HG03108 (cell line): Measurements from ENCODE around the gene DOCK4.
"Not testable (repeated sequence)": the region's sequence is repeated elsewhere in the genome, so short reads cannot be mapped to it uniquely, and the experiment has no call there.

Experiments
- ATAC-seq: cut with Tn5 transposase; IDR thresholded peaks from one replicate; pipeline ENCODE4 v1.9.1; 2021; ENCODE audit warnings: moderate library complexity; ENCODE audit not compliant: unreplicated experiment

DOCK4 gene

GRCh38 chr7:111919631-111920179 lies 286.5 kb downstream of the DOCK4 start:
- ATAC-seq, result no peak

DNA sequence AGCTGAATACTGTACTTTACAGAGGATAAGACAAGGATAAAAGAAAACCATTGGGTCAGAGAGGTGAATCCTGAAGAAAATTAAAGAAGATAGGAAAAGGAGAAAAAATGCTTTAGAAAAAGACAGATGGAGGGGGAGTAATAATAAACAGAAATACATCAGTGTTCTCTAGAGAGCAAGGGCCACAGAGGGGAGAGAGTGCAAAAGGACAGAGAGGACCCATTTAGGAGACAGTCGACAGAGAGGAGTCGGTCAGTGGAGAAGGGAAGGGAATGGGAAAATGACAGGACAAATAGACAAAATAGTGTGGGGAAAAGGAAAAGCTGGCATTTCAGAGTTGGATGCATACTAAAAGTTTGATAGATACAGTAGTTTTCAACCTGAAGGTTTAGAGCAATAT lies 287.0 kb downstream of the DOCK4 start:
- ATAC-seq, result no peak

DNA sequence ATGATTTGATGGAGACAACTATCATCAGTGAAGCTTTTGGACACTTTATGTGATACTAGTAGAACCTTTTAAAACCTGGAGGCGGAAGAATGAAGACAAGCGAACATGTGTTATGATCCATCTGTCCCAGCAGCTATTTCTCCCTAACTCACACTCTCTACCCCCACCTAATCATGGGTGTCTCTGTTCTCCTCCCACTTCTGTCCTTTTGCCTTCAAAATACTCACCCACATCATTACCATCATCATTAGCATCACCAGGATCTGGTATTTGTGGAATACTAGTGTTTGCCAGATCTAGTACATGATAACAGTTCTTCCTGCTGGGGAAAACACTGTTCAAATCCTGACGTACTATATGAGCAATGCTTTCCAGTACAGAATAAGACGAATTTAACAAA lies 287.7 kb downstream of the DOCK4 start:
- no peak for ATAC-seq

DNA sequence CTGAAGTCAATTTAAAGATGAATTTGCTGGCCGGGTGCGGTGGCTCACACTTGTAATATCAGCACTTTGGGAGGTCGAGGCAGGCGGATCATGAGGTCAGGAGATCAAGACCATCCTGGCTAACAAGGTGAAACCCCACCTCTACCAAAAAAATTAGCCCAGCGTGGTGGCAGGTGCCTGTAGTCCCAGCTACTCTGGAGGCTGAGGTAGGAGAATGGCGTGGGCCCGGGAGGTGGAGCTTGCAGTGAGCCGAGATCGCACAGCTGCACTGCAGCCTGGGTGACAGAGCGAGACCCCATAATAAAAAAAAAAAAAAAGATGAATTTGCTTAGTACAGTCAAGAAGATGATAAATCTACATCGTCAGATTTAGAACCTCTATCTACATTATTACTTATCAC lies 288.8 kb downstream of the DOCK4 start:
- not testable (repeated sequence) for ATAC-seq

DNA sequence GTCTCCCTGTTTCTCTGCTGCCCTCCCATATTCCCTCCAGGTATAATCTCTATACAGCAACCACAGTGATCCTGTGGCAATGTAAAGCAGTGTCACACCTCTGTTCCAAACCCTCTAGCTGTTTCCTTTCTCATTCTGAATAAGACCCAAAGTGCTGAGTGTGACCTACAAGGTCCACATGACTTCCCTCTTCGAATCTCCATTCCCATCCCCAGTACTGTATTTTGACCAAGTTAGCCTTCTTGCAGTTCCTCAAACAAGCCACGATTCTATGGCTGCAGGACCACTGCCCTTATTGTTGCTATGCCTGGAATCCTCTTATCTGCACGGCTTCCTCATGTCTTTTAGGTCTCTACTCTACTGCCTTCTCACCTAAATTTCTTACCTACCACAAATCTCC lies 291.9 kb downstream of the DOCK4 start:
- no peak for ATAC-seq

DNA sequence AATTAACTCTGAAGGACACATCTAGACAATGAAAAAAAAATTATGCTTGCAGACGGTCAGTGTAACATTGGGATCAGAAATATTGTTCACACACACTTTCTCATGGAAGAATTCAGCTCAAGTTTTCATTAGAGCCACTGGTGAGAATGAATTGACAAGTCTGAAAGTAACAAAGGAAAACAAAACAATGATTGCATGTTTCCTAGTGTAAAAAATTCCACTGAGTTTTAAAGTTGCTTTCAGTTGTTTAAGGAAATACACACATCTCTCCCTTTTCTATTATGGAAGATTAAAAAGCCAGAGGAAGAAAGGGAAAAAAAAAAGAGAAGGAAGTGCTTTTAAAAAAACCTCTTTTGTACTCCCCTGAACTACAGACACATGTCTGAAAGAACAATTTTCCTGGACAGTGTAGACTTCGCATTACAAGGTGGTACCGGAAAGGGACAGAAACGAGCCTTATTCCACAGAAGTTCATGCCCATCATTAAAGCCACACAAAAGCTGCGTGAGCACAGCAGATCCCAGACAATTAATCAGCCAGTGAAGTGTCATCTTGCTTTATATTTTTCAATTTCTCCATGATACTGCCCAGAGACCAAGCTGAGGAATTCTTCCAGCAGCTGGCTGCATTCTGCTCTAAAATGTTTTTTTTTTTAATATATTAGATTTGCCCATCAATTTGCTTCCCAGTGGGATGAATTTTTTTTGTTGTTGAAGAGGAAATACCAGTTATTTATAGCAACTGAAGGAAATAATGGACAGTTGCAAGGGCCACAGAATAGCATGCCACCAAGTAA lies 294.8 kb downstream of the DOCK4 start:
- no peak for ATAC-seq

- no peak for ATAC-seq
Measured at GRCh38 chr7:111910656-111911055, 295.5 kb downstream of the DOCK4 start.

GRCh38 chr7:111908673-111909072 lies 297.5 kb downstream of the DOCK4 start:
- ATAC-seq, result not testable (repeated sequence)

DNA sequence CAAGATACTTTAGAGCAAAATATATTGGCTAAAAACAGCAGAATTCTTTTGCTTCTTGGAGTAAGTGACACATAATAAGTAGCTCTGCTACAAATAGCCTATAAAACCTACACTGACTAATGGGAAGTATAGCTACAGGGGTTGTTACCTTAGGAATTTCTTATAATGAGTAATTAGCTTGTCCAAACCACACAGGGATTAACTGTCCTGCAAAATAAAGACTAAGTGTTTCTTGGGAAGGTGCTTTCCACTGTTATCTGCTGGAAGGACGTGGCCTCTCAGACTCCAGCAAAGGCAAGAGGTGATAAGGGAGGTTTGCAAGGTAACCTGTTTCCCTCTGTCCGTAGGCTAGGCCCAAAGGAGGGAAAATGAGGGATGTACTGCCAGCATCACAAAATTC lies 302.4 kb downstream of the DOCK4 start:
- no peak for ATAC-seq

- ATAC-seq, result no peak
Measured at GRCh38 chr7:111903016-111903415, 303.2 kb downstream of the DOCK4 start.

DNA sequence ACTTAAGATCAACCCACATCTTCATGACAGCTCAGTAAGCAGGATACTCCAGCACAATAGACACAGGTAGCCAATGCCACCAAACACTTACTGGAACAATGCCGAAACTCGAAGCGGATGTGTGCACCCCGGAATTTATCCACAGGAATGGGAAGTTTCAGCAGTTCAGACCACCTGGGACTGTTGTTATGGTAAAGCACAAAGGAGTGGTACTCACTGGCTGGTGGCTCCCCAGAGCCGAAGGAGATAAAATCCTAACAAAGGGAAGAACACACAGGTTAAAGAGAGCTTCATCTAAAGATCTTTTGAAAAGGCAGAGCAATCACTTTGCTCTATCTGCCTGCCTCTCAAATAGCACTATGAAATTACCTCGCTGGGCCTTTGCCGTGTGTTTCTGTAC lies 305.9 kb downstream of the DOCK4 start:
- no peak for ATAC-seq

DNA sequence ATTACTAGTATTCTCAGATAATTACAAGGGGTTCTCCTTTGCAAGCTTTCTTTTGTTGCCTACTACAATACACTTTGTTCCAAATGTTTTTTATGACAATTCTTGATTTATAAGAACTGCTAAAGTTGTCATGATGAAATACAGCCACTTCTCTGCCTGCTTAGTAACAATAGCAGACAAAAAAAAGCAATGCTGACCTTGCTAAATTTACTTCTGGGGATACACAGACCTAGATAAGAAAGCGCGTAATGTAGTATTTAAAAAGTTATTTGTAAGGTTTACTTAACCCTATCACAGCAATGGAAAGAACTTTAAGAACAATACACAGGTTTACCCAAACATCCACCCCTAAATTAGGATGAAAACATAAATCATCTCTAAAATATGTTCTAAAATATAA lies 311.1 kb downstream of the DOCK4 start:
- ATAC-seq, result no peak

GRCh38 chr7:111894518-111894917 lies 311.7 kb downstream of the DOCK4 start:
- no peak for ATAC-seq

DNA sequence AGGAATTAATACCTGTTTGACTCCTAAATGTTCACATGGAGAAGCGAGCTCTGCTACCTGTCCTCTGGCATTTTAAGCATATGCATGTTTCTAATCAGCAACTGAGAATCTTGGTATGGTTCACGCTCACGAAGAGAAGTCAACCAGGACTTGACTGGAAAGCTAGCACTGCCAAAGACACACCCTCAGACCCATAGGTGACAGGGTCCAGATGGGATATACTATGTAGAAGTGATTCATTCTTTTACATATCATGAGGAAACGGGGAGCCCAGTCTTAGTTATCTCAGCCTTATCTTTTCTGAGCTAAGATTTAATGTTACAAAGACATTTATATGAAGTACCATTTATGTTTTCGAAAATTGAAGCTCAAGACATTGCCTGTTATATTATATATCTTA lies 313.0 kb downstream of the DOCK4 start:
- no peak for ATAC-seq

DNA sequence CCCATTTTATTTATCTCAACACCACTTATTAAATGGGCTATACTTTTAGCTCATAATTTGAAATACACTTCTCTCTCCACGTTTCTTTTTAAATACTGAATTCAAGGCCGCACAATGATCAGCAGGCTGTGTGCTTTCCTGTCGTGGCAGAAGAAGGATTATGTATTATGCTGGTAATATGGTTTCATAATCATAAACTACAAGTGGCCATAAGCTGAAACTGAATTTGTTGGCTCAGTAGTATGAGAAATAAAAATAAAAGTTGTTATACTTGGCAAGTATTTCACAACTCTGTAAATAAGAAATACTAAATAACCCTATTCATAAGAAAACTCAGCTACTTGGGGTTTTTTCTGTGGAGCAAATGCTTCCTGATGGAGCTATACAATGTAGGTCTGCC lies 313.6 kb downstream of the DOCK4 start:
- no peak for ATAC-seq

DNA sequence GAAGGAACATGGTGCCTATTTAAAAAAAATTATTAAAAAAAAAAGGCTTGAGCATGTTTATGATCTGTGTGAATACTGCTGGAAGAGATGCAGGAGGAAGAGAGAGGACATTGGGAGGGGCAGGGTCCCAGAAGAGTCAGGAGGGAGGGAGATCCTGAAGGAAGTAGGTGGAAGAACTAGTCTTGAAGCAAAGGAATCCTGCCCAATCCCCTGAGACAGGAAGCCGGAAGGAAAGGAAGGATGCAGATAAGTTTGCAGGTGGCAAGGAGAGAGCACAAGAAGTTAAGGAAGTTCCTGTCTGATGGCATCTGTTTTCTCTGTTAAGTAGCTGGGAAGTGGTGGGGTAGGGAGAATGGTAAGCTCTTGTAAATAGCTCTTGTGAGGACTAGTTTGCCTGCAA lies 318.5 kb downstream of the DOCK4 start:
- ATAC-seq, result no peak

- ATAC-seq, result no peak
Measured at GRCh38 chr7:111886233-111886632, 320.0 kb downstream of the DOCK4 start.

DNA sequence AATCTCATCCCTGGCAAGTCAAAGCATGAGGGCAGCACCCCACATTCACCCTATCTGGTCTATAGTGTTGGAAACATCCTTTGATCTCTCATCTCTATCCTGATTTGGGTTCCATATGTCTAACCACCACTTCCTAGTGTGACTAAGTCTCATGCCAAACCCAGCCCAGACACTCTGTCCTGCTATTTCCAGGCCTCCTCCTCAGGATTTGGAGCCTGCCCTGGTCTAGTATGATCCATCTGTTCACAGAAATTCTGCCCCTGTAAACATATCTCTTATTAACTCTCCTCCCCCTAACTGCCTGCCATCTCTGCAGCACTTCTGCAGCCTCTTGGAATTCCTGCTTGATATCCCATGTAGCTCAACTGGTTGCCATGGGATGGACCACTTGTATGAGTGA lies 323.0 kb downstream of the DOCK4 start:
- ATAC-seq, result no peak

DNA sequence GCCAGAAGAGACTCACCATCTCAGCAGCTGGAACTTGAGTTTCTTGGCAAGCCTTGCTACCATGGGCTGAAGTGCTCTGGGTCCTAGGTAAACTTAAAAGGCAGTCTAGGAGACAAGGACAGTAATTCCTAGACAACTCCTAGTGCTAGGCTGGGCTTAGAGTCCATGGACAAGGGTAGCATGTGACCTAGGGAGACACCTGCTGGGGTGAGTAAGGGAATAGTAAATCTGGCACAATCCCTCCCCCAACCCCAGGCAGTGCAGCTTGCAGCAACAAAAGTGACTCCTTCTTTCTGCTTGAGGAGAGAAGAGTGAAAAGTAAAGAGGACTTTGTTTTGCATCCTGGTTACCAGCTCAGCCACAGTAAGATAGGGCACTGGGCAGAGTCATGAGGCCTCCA lies 327.4 kb downstream of the DOCK4 start:
- no peak for ATAC-seq

DNA sequence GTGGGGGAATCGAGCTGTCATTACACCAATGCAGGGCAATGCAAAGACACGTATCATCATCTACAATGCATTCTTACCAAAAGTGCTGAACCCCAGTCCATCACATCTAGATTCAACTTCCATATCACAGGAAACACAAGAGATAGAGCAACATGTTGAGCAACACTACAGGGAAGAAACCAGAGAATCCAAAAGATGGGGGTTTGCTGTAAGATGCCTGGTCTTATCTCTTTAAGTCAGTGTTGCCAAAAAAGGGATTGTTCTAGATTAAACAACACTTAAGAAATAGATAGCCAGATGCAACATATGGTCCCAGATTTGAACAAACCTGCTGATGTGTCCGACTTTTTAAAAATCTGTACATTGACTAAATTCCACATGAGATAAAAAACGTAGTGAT lies 328.3 kb downstream of the DOCK4 start:
- ATAC-seq, result no peak

GRCh38 chr7:111873963-111874690 lies 332.1 kb downstream of the DOCK4 start:
- no peak for ATAC-seq

DNA sequence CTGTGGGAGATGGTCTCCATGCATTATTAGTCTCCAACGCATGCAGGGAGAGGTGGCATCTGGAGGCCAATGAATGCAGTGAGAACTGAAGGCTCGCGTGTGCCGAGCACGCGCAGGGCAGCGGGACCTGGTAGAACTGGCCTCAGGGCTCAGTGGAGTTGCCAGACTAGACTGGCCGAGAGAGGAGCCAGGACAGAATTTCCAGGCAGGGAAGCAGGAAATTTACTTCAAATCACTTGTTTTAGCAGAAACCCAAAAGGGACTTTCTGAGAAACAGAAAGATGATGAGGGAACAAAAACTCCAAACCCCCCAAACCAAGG lies 332.9 kb downstream of the DOCK4 start:
- no peak for ATAC-seq
